GM23248 (cell line): ENCODE measurements around the gene MIER2.

Experiments
- EZH2 ChIP-seq: fragments of 200-600 bp; sonication (generic); IDR thresholded peaks from 2 replicates; pipeline ENCODE4 v1.6.1; 2018; ENCODE audit warnings: antibody characterized with exemption, mild to moderate bottlenecking; ENCODE audit not compliant: insufficient read depth, poor library complexity, severe bottlenecking
- EZH2phosphoT487 ChIP-seq: fragments of 200-600 bp; sonication (generic); IDR thresholded peaks from 2 replicates; pipeline ENCODE4 v1.6.1; 2018; ENCODE audit warnings: antibody characterized with exemption, moderate library complexity, mild to moderate bottlenecking, low read depth; ENCODE audit not compliant: insufficient read depth

GRCh38 chr19:318509-318774, 26.2 kb downstream of the MIER2 start:
- TF ChIP-seq EZH2 (no peak), EZH2phosphoT487 (no peak)
